HCT116 (cell line): ENCODE measurements around the gene RNU1-2. TPM values are rescaled to one million over a fixed set of nuclear protein-coding genes. Genes with fewer than 3 reads are reported as not detected.

Experiments
- ATAC-seq: fragments of 200-7000 bp; cut with Tn5 transposase; 2 replicates; pipeline ENCODE4 v1.9.1; 2020; ENCODE audit warnings: mild to moderate bottlenecking, moderate library complexity
- BruUV-seq: library from RNA; stranded (reverse); fragments of 400-500 nt; replicated peaks from 2 replicates; lab custom pipeline; 2021; lab: Mats Ljungman, UMichigan
- CTCF ChIA-PET: fragments of 300-600 bp; sonication (Branson Sonifier 250); formaldehyde crosslinking; loops from one replicate; lab custom pipeline; 2021; ENCODE audit warnings: antibody characterized with exemption; lab: Charles Lee
- POLR2A ChIA-PET: fragments of 300-600, 350-600 bp; sonication (Branson Sonifier 250); formaldehyde crosslinking; loops from one replicate; lab custom pipeline; 2021; ENCODE audit warnings: antibody characterized with exemption; lab: Charles Lee
- RAD21 ChIA-PET, 2 experiments: fragments of 300-600 bp; sonication (Branson Sonifier 250); formaldehyde crosslinking; loops; one replicate each; lab custom pipeline; 2023; ENCODE audit warnings: low total read pairs in 2 of 2; ENCODE audit not compliant: uncharacterized antibody in 2 of 2, unreplicated experiment in 2 of 2, low non-redundant PET in 1 of 2; lab: Charles Lee
- DNase-seq: peaks from one replicate; pipeline ENCODE4 v3.0.0-alpha.2; 2010; ENCODE audit warnings: low read depth, low spot score
- H2AFZ ChIP-seq: fragments of 200-600 bp; shearing (Covaris generic), sonication (generic); 2 replicates; pipeline ENCODE4 v1.6.1; 2017; ENCODE audit warnings: low read depth, mixed run types, mixed read lengths, antibody characterized with exemption, low read length; ENCODE audit not compliant: poor library complexity, severe bottlenecking
- H3K27ac ChIP-seq: 2 replicates; pipeline ENCODE4 v1.5.1; 2012; ENCODE audit warnings: low read depth, low read length
- H3K27me3 ChIP-seq: fragments of 200-600 bp; sonication (generic); 2 replicates; pipeline ENCODE4 v1.6.1; 2016; ENCODE audit warnings: mixed run types, low read length, mixed read lengths; ENCODE audit not compliant: insufficient read depth
- H3K36me3 ChIP-seq, 2 experiments: fragments of 200-500 bp in 1 of 2; fragments of 200-600 bp in 1 of 2; sonication (Bioruptor generic) in 1 of 2; sonication (generic) in 1 of 2; 2 replicates each; pipeline versions ENCODE4 v1.5.1 to v1.6.1; 2014 to 2016; ENCODE audit warnings: low read length in 2 of 2, inconsistent platforms in 1 of 2, mixed read lengths in 1 of 2, mixed run types in 1 of 2; ENCODE audit not compliant: insufficient read depth in 2 of 2, control insufficient read depth in 1 of 2
- H3K4me1 ChIP-seq, 2 experiments: fragments of 200-600 bp in 1 of 2; sonication (generic) in 1 of 2; 2 replicates each; pipeline versions ENCODE4 v1.5.1 to v1.6.1; 2012 to 2017; ENCODE audit warnings: low read length in 2 of 2, inconsistent platforms in 1 of 2, mild to moderate bottlenecking in 1 of 2, mixed read lengths in 1 of 2, mixed run types in 1 of 2, moderate library complexity in 1 of 2; ENCODE audit not compliant: insufficient read depth in 2 of 2, control insufficient read depth in 1 of 2
- H3K4me2 ChIP-seq: fragments of 200-600 bp; sonication (generic); 2 replicates; pipeline ENCODE4 v1.6.1; 2017; ENCODE audit warnings: mixed run types, low read length, mixed read lengths
- H3K4me3 ChIP-seq, 2 experiments: fragments of 200-600 bp in 1 of 2; sonication (generic) in 1 of 2; replicated peaks in 1 of 2; 2 replicates each; pipeline ENCODE4 v1.5.1; 2011 to 2016; ENCODE audit warnings: low read length in 2 of 2, control low read depth in 1 of 2, low read depth in 1 of 2, mild to moderate bottlenecking in 1 of 2, mixed read lengths in 1 of 2, mixed run types in 1 of 2
- H3K79me2 ChIP-seq: fragments of 200-600 bp; sonication (generic); 2 replicates; pipeline ENCODE4 v1.6.1; 2017; ENCODE audit warnings: mild to moderate bottlenecking, mixed run types, low read length, moderate library complexity, mixed read lengths; ENCODE audit not compliant: insufficient read depth
- H3K9ac ChIP-seq: fragments of 200-600 bp; sonication (generic); 2 replicates; pipeline ENCODE4 v1.6.1; 2016; ENCODE audit warnings: low read length, mixed read lengths
- H3K9me2 ChIP-seq: fragments of 200-600 bp; sonication (generic), shearing (Covaris generic); 2 replicates; pipeline ENCODE4 v1.6.1; 2017; ENCODE audit warnings: mixed run types, mild to moderate bottlenecking, moderate library complexity; ENCODE audit not compliant: insufficient read depth
- H3K9me3 ChIP-seq, 2 experiments: fragments of 200-500 bp in 1 of 2; fragments of 200-600 bp in 1 of 2; sonication (Bioruptor generic) in 1 of 2; sonication (generic) in 1 of 2; 2 replicates each; pipeline ENCODE4 v1.6.1; 2014 to 2017; ENCODE audit warnings: low read length in 2 of 2, mixed read lengths in 2 of 2, inconsistent platforms in 1 of 2, low read depth in 1 of 2, mild to moderate bottlenecking in 1 of 2, mixed run types in 1 of 2, moderate library complexity in 1 of 2; ENCODE audit not compliant: control insufficient read depth in 1 of 2, insufficient read depth in 1 of 2
- H4K20me1 ChIP-seq: fragments of 200-600 bp; sonication (generic), shearing (Covaris generic); 2 replicates; pipeline ENCODE4 v1.6.1; 2017; ENCODE audit warnings: mixed run types, mild to moderate bottlenecking, moderate library complexity; ENCODE audit not compliant: insufficient read depth
- ATF3 ChIP-seq: IDR thresholded peaks from 2 replicates; pipeline ENCODE4 v1.6.1; 2012
- CBX3 ChIP-seq: IDR thresholded peaks from 2 replicates; pipeline ENCODE4 v1.6.1; 2012; ENCODE audit warnings: low read depth
- EGR1 ChIP-seq: IDR thresholded peaks from 2 replicates; pipeline ENCODE4 v1.6.1; 2012; ENCODE audit warnings: low read depth
- ELF1 ChIP-seq: IDR thresholded peaks from 2 replicates; pipeline ENCODE4 v1.6.1; 2012; ENCODE audit warnings: low read depth, borderline replicate concordance
- EZH2 ChIP-seq: fragments of 200-600 bp; sonication (generic); IDR thresholded peaks from 2 replicates; pipeline ENCODE4 v1.6.1; 2017; ENCODE audit warnings: antibody characterized with exemption, mixed run types
- FOSL1 ChIP-seq: IDR thresholded peaks from 2 replicates; pipeline ENCODE4 v1.6.1; 2012; ENCODE audit warnings: low read depth
- MAX ChIP-seq: IDR thresholded peaks from 2 replicates; pipeline ENCODE4 v1.6.1; 2012
- POLR2A ChIP-seq: IDR thresholded peaks from 2 replicates; pipeline ENCODE4 v1.7.0; 2011; ENCODE audit warnings: borderline replicate concordance; ENCODE audit not compliant: insufficient read depth, insufficient read length; ENCODE audit errors: extremely low read depth
- POLR2AphosphoS5 ChIP-seq: IDR thresholded peaks from 2 replicates; pipeline ENCODE4 v1.6.1; 2011; ENCODE audit warnings: mild to moderate bottlenecking, low read depth, low read length, moderate library complexity
- RAD21 ChIP-seq: IDR thresholded peaks from 2 replicates; pipeline ENCODE4 v1.6.1; 2012; ENCODE audit warnings: low read depth, mild to moderate bottlenecking
- SIN3A ChIP-seq: IDR thresholded peaks from 2 replicates; pipeline ENCODE4 v1.6.1; 2012; ENCODE audit warnings: low read depth
- SP1 ChIP-seq: IDR thresholded peaks from 2 replicates; pipeline ENCODE4 v1.6.1; 2012; ENCODE audit warnings: low read depth
- SRF ChIP-seq: IDR thresholded peaks from 2 replicates; pipeline ENCODE4 v1.6.1; 2012; ENCODE audit warnings: low read depth
- TCF7L2 ChIP-seq: IDR thresholded peaks from 2 replicates; pipeline ENCODE4 v1.7.0; 2011; ENCODE audit warnings: borderline replicate concordance, inconsistent platforms; ENCODE audit not compliant: insufficient read depth, insufficient read length; ENCODE audit errors: extremely low read depth
- ZNF274 ChIP-seq: fragments of 200-500 bp; sonication (Bioruptor generic); IDR thresholded peaks from 2 replicates; pipeline ENCODE4 v1.6.1; 2014; ENCODE audit warnings: mild to moderate bottlenecking, low read depth, low read length, inconsistent platforms
- intact Hi-C: fragments of 100-400 bp; cut with micrococcal nuclease; formaldehyde crosslinking; loops from 2 replicates; pipeline ENCODE4 v1.10.0; 2022
- total RNA-seq: library from RNA; stranded (reverse); gene quantifications from one replicate; pipeline ENCODE4 v1.2.1, GENCODE V29; 2021; ENCODE audit not compliant: unreplicated experiment
- TF ChIP-seq, protein P1 (sequence below): IDR thresholded peaks from 2 replicates; pipeline ENCODE4 v1.6.1; 2011; ENCODE audit warnings: mild to moderate bottlenecking, low read length, moderate library complexity; ENCODE audit not compliant: insufficient replicate concordance; ENCODE audit errors: extremely low read depth
- TF ChIP-seq, protein P2 (sequence below), 3 experiments: fragments of 200-600 bp in 1 of 3; sonication (generic) in 1 of 3; IDR thresholded peaks in 2 of 3; conservative IDR thresholded peaks in 1 of 3; 2 replicates each; pipeline ENCODE4 v1.5.1; 2012 to 2017; ENCODE audit warnings: low read depth in 2 of 3, low read length in 2 of 3, antibody characterized with exemption in 1 of 3, borderline replicate concordance in 1 of 3, control low read depth in 1 of 3, mild to moderate bottlenecking in 1 of 3, mixed read lengths in 1 of 3, mixed run types in 1 of 3, moderate library complexity in 1 of 3; ENCODE audit not compliant: insufficient read depth in 1 of 3

RNU1-2 gene
- total RNA-seq, 1 experiment from 2014 or later, result 1,685 TPM

- TF ChIP-seq EZH2 (no peak), SRF (no peak), EGR1 (no peak), SIN3A (no peak), FOSL1 (no peak), ZNF274 (no peak)
- TF ChIP-seq, protein P1, sequence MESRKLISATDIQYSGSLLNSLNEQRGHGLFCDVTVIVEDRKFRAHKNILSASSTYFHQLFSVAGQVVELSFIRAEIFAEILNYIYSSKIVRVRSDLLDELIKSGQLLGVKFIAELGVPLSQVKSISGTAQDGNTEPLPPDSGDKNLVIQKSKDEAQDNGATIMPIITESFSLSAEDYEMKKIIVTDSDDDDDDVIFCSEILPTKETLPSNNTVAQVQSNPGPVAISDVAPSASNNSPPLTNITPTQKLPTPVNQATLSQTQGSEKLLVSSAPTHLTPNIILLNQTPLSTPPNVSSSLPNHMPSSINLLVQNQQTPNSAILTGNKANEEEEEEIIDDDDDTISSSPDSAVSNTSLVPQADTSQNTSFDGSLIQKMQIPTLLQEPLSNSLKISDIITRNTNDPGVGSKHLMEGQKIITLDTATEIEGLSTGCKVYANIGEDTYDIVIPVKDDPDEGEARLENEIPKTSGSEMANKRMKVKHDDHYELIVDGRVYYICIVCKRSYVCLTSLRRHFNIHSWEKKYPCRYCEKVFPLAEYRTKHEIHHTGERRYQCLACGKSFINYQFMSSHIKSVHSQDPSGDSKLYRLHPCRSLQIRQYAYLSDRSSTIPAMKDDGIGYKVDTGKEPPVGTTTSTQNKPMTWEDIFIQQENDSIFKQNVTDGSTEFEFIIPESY, result no peak
Measured at GRCh38 chr1:16922466-16922865, 26.7 kb downstream of the RNU1-2 start (continued).

DNA sequence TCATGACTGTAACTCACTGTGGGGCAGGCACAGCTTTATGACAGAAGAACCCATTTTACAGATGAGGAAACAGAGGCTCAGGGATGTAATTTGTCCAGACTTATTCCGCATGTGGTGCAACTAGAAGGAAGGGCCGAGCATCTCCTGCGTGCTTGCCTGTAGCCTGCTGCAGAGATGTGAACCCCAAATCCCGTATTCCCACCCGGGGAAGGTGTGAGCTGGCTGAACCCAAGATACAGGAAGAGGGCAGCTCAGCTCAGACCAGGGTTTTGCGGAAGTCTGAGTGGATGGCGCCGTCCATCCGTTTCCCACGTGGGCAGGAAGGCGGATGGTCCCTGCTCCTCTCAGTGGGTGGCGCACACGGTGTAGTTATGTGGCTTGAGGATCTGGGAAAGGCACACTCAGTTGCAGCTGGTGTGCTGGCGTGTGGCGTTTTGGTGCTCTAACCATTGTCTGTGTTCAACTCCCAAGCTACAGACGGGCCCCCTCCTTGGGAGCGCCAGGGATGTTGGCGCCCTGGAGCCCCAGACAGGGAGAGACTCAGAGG, 27.2 kb downstream of the RNU1-2 start:
- H3K9me2 ChIP-seq, result no peaks in the 10 kb centered on the region
- peaks cover 6 to 17% of the 10 kb centered on the region in 2 experiments for H3K4me1 ChIP-seq
- TF ChIP-seq, protein P2, sequence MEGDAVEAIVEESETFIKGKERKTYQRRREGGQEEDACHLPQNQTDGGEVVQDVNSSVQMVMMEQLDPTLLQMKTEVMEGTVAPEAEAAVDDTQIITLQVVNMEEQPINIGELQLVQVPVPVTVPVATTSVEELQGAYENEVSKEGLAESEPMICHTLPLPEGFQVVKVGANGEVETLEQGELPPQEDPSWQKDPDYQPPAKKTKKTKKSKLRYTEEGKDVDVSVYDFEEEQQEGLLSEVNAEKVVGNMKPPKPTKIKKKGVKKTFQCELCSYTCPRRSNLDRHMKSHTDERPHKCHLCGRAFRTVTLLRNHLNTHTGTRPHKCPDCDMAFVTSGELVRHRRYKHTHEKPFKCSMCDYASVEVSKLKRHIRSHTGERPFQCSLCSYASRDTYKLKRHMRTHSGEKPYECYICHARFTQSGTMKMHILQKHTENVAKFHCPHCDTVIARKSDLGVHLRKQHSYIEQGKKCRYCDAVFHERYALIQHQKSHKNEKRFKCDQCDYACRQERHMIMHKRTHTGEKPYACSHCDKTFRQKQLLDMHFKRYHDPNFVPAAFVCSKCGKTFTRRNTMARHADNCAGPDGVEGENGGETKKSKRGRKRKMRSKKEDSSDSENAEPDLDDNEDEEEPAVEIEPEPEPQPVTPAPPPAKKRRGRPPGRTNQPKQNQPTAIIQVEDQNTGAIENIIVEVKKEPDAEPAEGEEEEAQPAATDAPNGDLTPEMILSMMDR (IDR thresholded peaks at IDR 0.05 in 2 of 3, conservative IDR thresholded peaks at IDR 0.05 in 1 of 3; ENCODE audit: borderline replicate concordance in 1 of 3, insufficient read depth in 1 of 3, low read depth in 2 of 3, low read length in 2 of 3), result no peak
- TF ChIP-seq ELF1 (no peak), ZNF274 (no peak), RAD21 (no peak), EGR1 (no peak), FOSL1 (no peak), POLR2AphosphoS5 (no peak), ATF3 (no peak), POLR2A (no peak), MAX (no peak), TCF7L2 (no peak), CBX3 (no peak), SP1 (no peak)
- TF ChIP-seq, protein P1, result no peak
- ChIA-PET POLR2A (no interaction called here), CTCF (no interaction called here), RAD21 (no interaction called here)
- no peak for DNase-seq
- no peaks in the 10 kb centered on the region for H4K20me1 ChIP-seq
- 0 out of 4 replicates have a peak, but pooled peaks cover 0 to 3% of the 10 kb centered on the region in 2 experiments for H3K36me3 ChIP-seq
- no peak overlapping the region for H2AFZ ChIP-seq
- no TSS peak for BruUV-seq
- H3K27me3 ChIP-seq, result no peaks in the 10 kb centered on the region
- H3K9me3 ChIP-seq, result no peaks in the 10 kb centered on the region
- no peak overlapping the region for H3K27ac ChIP-seq
- ATAC-seq, result no peak
- H3K9ac ChIP-seq, result no peak overlapping the region
- intact Hi-C loops, result no loop called here
- H3K4me3 ChIP-seq, result no peak overlapping the region
- H3K79me2 ChIP-seq, result no peaks in the 10 kb centered on the region
- no peak overlapping the region for H3K4me2 ChIP-seq
